Measurements from ENCODE around the gene PBX2.

DNA sequence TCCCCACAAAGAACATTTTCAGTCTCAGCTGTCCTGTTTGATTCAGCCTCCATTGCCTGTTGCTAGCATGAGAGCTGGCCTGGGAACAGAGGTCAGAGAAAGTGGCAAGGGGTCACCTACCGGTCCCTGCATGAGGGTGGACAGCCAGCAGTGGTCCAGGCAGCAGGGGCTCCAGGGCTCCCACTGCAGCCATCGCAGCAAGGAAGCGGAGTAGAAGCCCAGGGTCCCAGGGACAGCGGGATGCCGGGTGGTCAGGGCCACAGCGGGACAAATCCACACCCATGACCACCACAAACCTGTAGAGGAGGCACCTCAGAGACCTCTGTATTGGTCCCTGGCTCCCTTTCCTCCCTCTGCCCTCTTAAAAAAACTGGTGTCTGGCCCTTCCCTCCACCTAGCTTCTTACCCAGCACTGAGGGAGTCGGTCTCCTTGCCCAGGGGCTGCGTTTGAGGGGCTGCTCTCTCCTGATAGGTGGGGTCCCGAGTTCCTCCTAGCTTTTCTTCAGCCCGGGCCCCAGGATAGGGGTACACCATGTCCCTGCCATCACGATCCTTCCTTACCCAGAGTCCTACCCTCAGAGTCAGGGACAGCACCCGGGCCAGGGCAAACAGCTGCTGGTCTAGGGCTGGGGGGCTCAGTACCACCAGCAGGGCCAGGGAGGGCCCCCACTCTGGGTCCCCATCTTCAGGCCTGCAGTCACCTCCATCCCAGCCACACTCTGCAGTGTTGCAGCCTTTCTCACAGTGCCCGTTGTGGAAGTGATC is 10.9 kb upstream of the PBX2 start:
- TF ChIP-seq, protein P1, sequence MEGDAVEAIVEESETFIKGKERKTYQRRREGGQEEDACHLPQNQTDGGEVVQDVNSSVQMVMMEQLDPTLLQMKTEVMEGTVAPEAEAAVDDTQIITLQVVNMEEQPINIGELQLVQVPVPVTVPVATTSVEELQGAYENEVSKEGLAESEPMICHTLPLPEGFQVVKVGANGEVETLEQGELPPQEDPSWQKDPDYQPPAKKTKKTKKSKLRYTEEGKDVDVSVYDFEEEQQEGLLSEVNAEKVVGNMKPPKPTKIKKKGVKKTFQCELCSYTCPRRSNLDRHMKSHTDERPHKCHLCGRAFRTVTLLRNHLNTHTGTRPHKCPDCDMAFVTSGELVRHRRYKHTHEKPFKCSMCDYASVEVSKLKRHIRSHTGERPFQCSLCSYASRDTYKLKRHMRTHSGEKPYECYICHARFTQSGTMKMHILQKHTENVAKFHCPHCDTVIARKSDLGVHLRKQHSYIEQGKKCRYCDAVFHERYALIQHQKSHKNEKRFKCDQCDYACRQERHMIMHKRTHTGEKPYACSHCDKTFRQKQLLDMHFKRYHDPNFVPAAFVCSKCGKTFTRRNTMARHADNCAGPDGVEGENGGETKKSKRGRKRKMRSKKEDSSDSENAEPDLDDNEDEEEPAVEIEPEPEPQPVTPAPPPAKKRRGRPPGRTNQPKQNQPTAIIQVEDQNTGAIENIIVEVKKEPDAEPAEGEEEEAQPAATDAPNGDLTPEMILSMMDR (IDR thresholded peaks at IDR 0.05): no peak
- TF ChIP-seq POLR2A (IDR thresholded peaks at IDR 0.05) (no peak), EP300 (IDR thresholded peaks at IDR 0.05) (no peak), POLR2AphosphoS5 (IDR thresholded peaks at IDR 0.05) (no peak)
